Tongue (tissue), 2 donors: ENCODE measurements around the gene SPATA46. TPM values are rescaled to one million over a fixed set of nuclear protein-coding genes. Genes with fewer than 3 reads are reported as not detected.
"Not testable (repeated sequence)": the region's sequence is repeated elsewhere in the genome, so short reads cannot be mapped to it uniquely, and the experiment has no call there.

Experiments used
- DNase-seq: peaks from one replicate; pipeline ENCODE4 v3.0.0-alpha.2; 2015
- total RNA-seq: library from RNA; depleted of rRNA; stranded (reverse); fragments of >200 nt; gene quantifications from one replicate; pipeline ENCODE4 v1.2.3, GENCODE V29; 2014

Gene SPATA46
- total RNA-seq, 1 donor from 2014 or later, result not detected

GRCh38 chr1:162357681-162358266 lies 18.9 kb downstream of the SPATA46 start:
- no peak for DNase-seq

- DNase-seq, result no peak
These were observed 23.0 kb downstream of the SPATA46 start for GRCh38 chr1:162353702-162354101.

GRCh38 chr1:162353078-162353477 lies 23.6 kb downstream of the SPATA46 start:
- DNase-seq, result no peak

- DNase-seq, result not testable (repeated sequence)
These were observed 24.8 kb downstream of the SPATA46 start for GRCh38 chr1:162351874-162352273.

- no peak for DNase-seq
These were observed 25.3 kb downstream of the SPATA46 start for GRCh38 chr1:162351246-162351842.

- DNase-seq, result no peak
These were observed 26.9 kb downstream of the SPATA46 start for GRCh38 chr1:162349635-162350330.

- no peak for DNase-seq
These were observed 29.4 kb downstream of the SPATA46 start for GRCh38 chr1:162347281-162347680.

GRCh38 chr1:162343470-162343869 lies 33.2 kb downstream of the SPATA46 start:
- DNase-seq, result no peak

GRCh38 chr1:162342452-162342983 lies 34.1 kb downstream of the SPATA46 start:
- no peak for DNase-seq

- DNase-seq, result no peak
These were observed 39.9 kb downstream of the SPATA46 start for GRCh38 chr1:162336621-162337285.

GRCh38 chr1:162335126-162335525 lies 41.5 kb downstream of the SPATA46 start:
- peak; percentile 67 for DNase-seq

- DNase-seq, result no peak
These were observed 42.7 kb downstream of the SPATA46 start for GRCh38 chr1:162333991-162334390.

GRCh38 chr1:162329826-162330225 lies 46.8 kb downstream of the SPATA46 start:
- no peak for DNase-seq

- DNase-seq, result no peak
These were observed 48.1 kb downstream of the SPATA46 start for GRCh38 chr1:162328512-162328911.

GRCh38 chr1:162327788-162328165 lies 48.9 kb downstream of the SPATA46 start:
- no peak for DNase-seq

GRCh38 chr1:162327144-162327787 lies 49.4 kb downstream of the SPATA46 start:
- DNase-seq, result no peak

GRCh38 chr1:162326559-162326958 lies 50.1 kb downstream of the SPATA46 start:
- DNase-seq, result no peak

GRCh38 chr1:162324396-162324795 lies 52.3 kb downstream of the SPATA46 start:
- no peak for DNase-seq
